ENCODE measurements around the gene ROS1. TPM values are rescaled to one million over a fixed set of nuclear protein-coding genes. Genes with fewer than 3 reads are reported as not detected.

ROS1 gene
- total and polyA plus RNA-seq, 10 of the 15 experiments (the other 5 are each of a cell fraction or from before 2014, with no cell fraction given) = under 0.01 to 0.07 (median 0.03) TPM; not detected in 5

- in situ Hi-C loops (cut with MboI) = no loop called here
- ChIA-PET SMC1A (ENCODE audit: uncharacterized antibody, unreplicated experiment) (no interaction called here), POLR2A (no interaction called here), CTCF (interaction anchor here (0.9 kb wide), 1 partner anchor 19 kb away, joined by 3 read pairs; no protein-coding TSS in a partner anchor), RAD21 (ENCODE audit: unreplicated experiment) (no interaction called here)
- H3K4me2 ChIP-seq (ENCODE audit: control insufficient read depth, insufficient read depth) = no peak overlapping the region
- H3K4me3 ChIP-seq = no peak overlapping the region
- no peaks in the 10 kb centered on the region for H4K20me1 ChIP-seq (ENCODE audit: control insufficient read depth, insufficient read depth)
- FAIRE-seq = no peak
- ATAC-seq = no peak
- no peak overlapping the region for H2AFZ ChIP-seq (ENCODE audit: control insufficient read depth, low read depth, low read length)
- H3K36me3 ChIP-seq (ENCODE audit: control insufficient read depth in 2 of 2, insufficient read depth in 2 of 2, low read length in 1 of 2) = no peaks in the 10 kb centered on the region
- WGBS (ENCODE audit: insufficient coverage, insufficient replicate concordance, low lambda C conversion rate, missing lambda C conversion rate) = 0% methylated on average over 1 of the region's 1 CpG
- H3K9ac ChIP-seq (ENCODE audit: control insufficient read depth, insufficient read depth, low read length) = no peak overlapping the region
- no peaks in the 10 kb centered on the region for H3K27me3 ChIP-seq (replicated peaks in 1 of 2; ENCODE audit: control insufficient read depth in 2 of 2, insufficient read depth in 2 of 2, low read length in 1 of 2)
- no peak for DNase-seq (ENCODE audit: low read depth, low spot score)
- H3K9me3 ChIP-seq (replicated peaks; ENCODE audit: control insufficient read depth, insufficient read depth, low read length) = no peaks in the 10 kb centered on the region
- BruUV-seq (replicated peaks) = no TSS peak
- no peaks in the 10 kb centered on the region for H3K4me1 ChIP-seq (ENCODE audit: control insufficient read depth, insufficient read depth, low read length)
- intact Hi-C loops (cut with micrococcal nuclease; ENCODE audit: unreplicated experiment) = no loop called here
- no peaks in the 10 kb centered on the region for H3K79me2 ChIP-seq (ENCODE audit: control insufficient read depth, insufficient read depth, low read length)
- no peak overlapping the region for H3K27ac ChIP-seq (ENCODE audit: control insufficient read depth, insufficient read depth)
- TF ChIP-seq TARDBP (IDR thresholded peaks at IDR 0.05; ENCODE audit: borderline replicate concordance) = no peak
- no peak for TF ChIP-seq E2F8 (IDR thresholded peaks at IDR 0.05; ENCODE audit: low read depth, partially characterized antibody)
- no peak for TF ChIP-seq TCF12 (IDR thresholded peaks at IDR 0.05; ENCODE audit: low read depth, low read length)
- TF ChIP-seq MYC (IDR thresholded peaks at IDR 0.05; ENCODE audit: insufficient read depth, insufficient read length, insufficient replicate concordance, low read length, severe bottlenecking) = no peak
- no peak for TF ChIP-seq FOXK2 (IDR thresholded peaks at IDR 0.05)
Measured at GRCh38 chr6:117326396-117326795, 99.3 kb downstream of the ROS1 start.

All from GM12878 (cell line).